Neuronal stem cell (in vitro differentiated cells): ENCODE data around the gene MPPED2.

Experiments
- DNase-seq: peaks from one replicate; pipeline ENCODE4 v3.0.0-alpha.2; 2013; ENCODE audit warnings: low spot score
- H2AFZ ChIP-seq: one replicate; pipeline ENCODE4 v1.6.1; 2013; ENCODE audit warnings: mild to moderate bottlenecking, low read length, inconsistent platforms
- H2AK5ac ChIP-seq: 2 replicates; pipeline ENCODE4 v1.6.1; 2013; ENCODE audit warnings: low read depth, mild to moderate bottlenecking, inconsistent platforms, low read length, moderate library complexity, mixed read lengths
- H2BK120ac ChIP-seq: 2 replicates; pipeline ENCODE4 v1.6.1; 2013; ENCODE audit warnings: low read depth, mild to moderate bottlenecking, inconsistent platforms, low read length, moderate library complexity, mixed read lengths
- H2BK12ac ChIP-seq: one replicate; pipeline ENCODE4 v1.6.1; 2013; ENCODE audit warnings: low read length, inconsistent platforms
- H2BK15ac ChIP-seq: 2 replicates; pipeline ENCODE4 v1.6.1; 2013; ENCODE audit warnings: mild to moderate bottlenecking, low read length, inconsistent platforms, mixed read lengths
- H2BK5ac ChIP-seq: one replicate; pipeline ENCODE4 v1.6.1; 2013; ENCODE audit warnings: inconsistent platforms, mild to moderate bottlenecking, low read length, moderate library complexity
- H3K14ac ChIP-seq: one replicate; pipeline ENCODE4 v1.6.1; 2013; ENCODE audit warnings: low read length, inconsistent platforms
- H3K18ac ChIP-seq: 2 replicates; pipeline ENCODE4 v1.6.1; 2013; ENCODE audit warnings: low read length, inconsistent platforms
- H3K23ac ChIP-seq: 2 replicates; pipeline ENCODE4 v1.6.1; 2013; ENCODE audit warnings: low read depth, mild to moderate bottlenecking, mixed read lengths, low read length, inconsistent platforms; ENCODE audit not compliant: poor library complexity
- H3K27ac ChIP-seq: replicated peaks from 3 replicates; pipeline ENCODE4 v1.5.1; 2013; ENCODE audit warnings: low read length, inconsistent platforms
- H3K27me3 ChIP-seq, 3 experiments: 2 replicates each; pipeline ENCODE4 v1.6.1; 2013; ENCODE audit warnings: low read length in 3 of 3, mild to moderate bottlenecking in 2 of 3, inconsistent platforms in 1 of 3, low read depth in 1 of 3, mixed read lengths in 1 of 3, moderate library complexity in 1 of 3; ENCODE audit not compliant: control insufficient read depth in 3 of 3, insufficient read depth in 3 of 3
- H3K36me3 ChIP-seq, 2 donors: replicated peaks in 1 of 2; 2 replicates each; pipeline ENCODE4 v1.6.1; 2013; ENCODE audit warnings: low read length in 2 of 2; ENCODE audit not compliant: control insufficient read depth in 2 of 2, insufficient read depth in 2 of 2
- H3K4ac ChIP-seq: 2 replicates; pipeline ENCODE4 v1.6.1; 2013; ENCODE audit warnings: inconsistent platforms, mild to moderate bottlenecking, low read length, moderate library complexity
- H3K4me1 ChIP-seq, 2 donors: 1 replicate in 1 of 2; 2 replicates in 1 of 2; pipeline ENCODE4 v1.6.1; 2013; ENCODE audit warnings: low read length in 2 of 2, low read depth in 1 of 2; ENCODE audit not compliant: control insufficient read depth in 2 of 2, insufficient read depth in 1 of 2
- H3K4me2 ChIP-seq: one replicate; pipeline ENCODE4 v1.6.1; 2013; ENCODE audit warnings: mild to moderate bottlenecking, low read length, inconsistent platforms; ENCODE audit not compliant: insufficient read depth, poor library complexity, severe bottlenecking
- H3K4me3 ChIP-seq, 2 donors: 2 replicates each; pipeline ENCODE4 v1.5.1; 2013; ENCODE audit warnings: low read length in 2 of 2, mild to moderate bottlenecking in 2 of 2, inconsistent platforms in 1 of 2, moderate library complexity in 1 of 2
- H3K79me1 ChIP-seq: one replicate; pipeline ENCODE4 v1.6.1; 2013; ENCODE audit warnings: low read depth, mild to moderate bottlenecking, inconsistent platforms, low read length, moderate library complexity
- H3K9ac ChIP-seq: one replicate; pipeline ENCODE4 v1.6.1; 2013; ENCODE audit warnings: mild to moderate bottlenecking, low read depth, low read length, inconsistent platforms; ENCODE audit not compliant: poor library complexity
- H3K9me3 ChIP-seq, 2 donors: replicated peaks in 1 of 2; 2 replicates each; pipeline versions ENCODE3 to v1.6.1; 2013; ENCODE audit warnings: low read length in 2 of 2, mild to moderate bottlenecking in 2 of 2, inconsistent platforms in 1 of 2, low read depth in 1 of 2, mixed read lengths in 1 of 2, moderate library complexity in 1 of 2; ENCODE audit not compliant: control insufficient read depth in 2 of 2, insufficient read depth in 1 of 2
- H4K8ac ChIP-seq: one replicate; pipeline ENCODE4 v1.6.1; 2013; ENCODE audit warnings: low read depth, mild to moderate bottlenecking, inconsistent platforms, low read length, moderate library complexity
- H4K91ac ChIP-seq: one replicate; pipeline ENCODE4 v1.6.1; 2013; ENCODE audit warnings: low read length, low read depth, mild to moderate bottlenecking, inconsistent platforms; ENCODE audit not compliant: poor library complexity
- WGBS, 2 donors: extraction: QIAGEN DNeasy Blood & Tissue Kit; methylation state at CpG; one replicate each; pipeline ENCODE4 v1.1.7; 2013; ENCODE audit warnings: missing lambda C conversion rate in 2 of 2, mixed read lengths in 1 of 2; ENCODE audit not compliant: insufficient read length in 2 of 2, insufficient replicate concordance in 1 of 2; ENCODE audit errors: extremely low coverage in 2 of 2; 5-methylcytosine and 5-hydroxymethylcytosine counted together

The MPPED2 gene

GRCh38 chr11:30414806-30415205, 171.3 kb downstream of the MPPED2 start:
- Histone ChIP-seq H3K9me3 (no peaks in the 10 kb centered on the region), H2BK120ac (no peak overlapping the region), H3K4me2 (no peak overlapping the region), H3K4me1 (peaks cover 0 to 8% of the 10 kb centered on the region in 2 donors), H2BK15ac (no peak overlapping the region), H3K9ac (no peak overlapping the region), H3K4me3 (no peak overlapping the region), H3K14ac (no peak overlapping the region), H2AK5ac (no peak overlapping the region), H3K36me3 (no peaks in the 10 kb centered on the region), H3K27me3 (peaks cover 0 to 6% (median 0%) of the 10 kb centered on the region in 3 experiments), H3K27ac (no peak overlapping the region), H3K23ac (no peak overlapping the region), H3K4ac (no peak overlapping the region), H2AFZ (no peak overlapping the region), H3K18ac (no peak overlapping the region), H2BK12ac (no peak overlapping the region), H3K79me1 (no peaks in the 10 kb centered on the region), H4K91ac (no peak overlapping the region), H2BK5ac (no peak overlapping the region), H4K8ac (no peak overlapping the region)
- DNase-seq = no peak
- no CpG with 5 or more reads among the region's 6 CpGs for WGBS, 2 donors

- Histone ChIP-seq H3K14ac (no peak overlapping the region), H3K4me1 (peaks cover 0 to 8% of the 10 kb centered on the region in 2 donors), H4K8ac (no peak overlapping the region), H3K4me3 (no peak overlapping the region), H3K27ac (no peak overlapping the region), H4K91ac (no peak overlapping the region), H2BK15ac (no peak overlapping the region), H2AK5ac (no peak overlapping the region), H3K9ac (no peak overlapping the region), H3K27me3 (peaks cover 0 to 3% (median 0%) of the 10 kb centered on the region in 3 experiments), H3K36me3 (no peaks in the 10 kb centered on the region), H3K4ac (no peak overlapping the region), H2BK5ac (no peak overlapping the region), H3K23ac (no peak overlapping the region), H3K79me1 (no peaks in the 10 kb centered on the region), H3K4me2 (no peak overlapping the region), H3K9me3 (no peaks in the 10 kb centered on the region), H2BK120ac (no peak overlapping the region), H2BK12ac (no peak overlapping the region), H2AFZ (no peak overlapping the region), H3K18ac (no peak overlapping the region)
- WGBS, 2 donors = no CpG with 5 or more reads among the region's 5 CpGs
- DNase-seq = no peak
These were observed 171.9 kb downstream of the MPPED2 start for GRCh38 chr11:30414244-30414643.

- Histone ChIP-seq H3K79me1 (no peaks in the 10 kb centered on the region), H4K91ac (no peak overlapping the region), H2AK5ac (no peak overlapping the region), H3K9ac (no peak overlapping the region), H3K27ac (no peak overlapping the region), H3K4ac (no peak overlapping the region), H2BK5ac (no peak overlapping the region), H3K18ac (no peak overlapping the region), H3K4me1 (peaks cover 0 to 14% of the 10 kb centered on the region in 2 donors), H2BK120ac (no peak overlapping the region), H3K27me3 (peaks cover 0 to 3% (median 0%) of the 10 kb centered on the region in 3 experiments), H3K14ac (no peak overlapping the region), H3K4me2 (no peak overlapping the region), H3K4me3 (no peak overlapping the region), H3K23ac (no peak overlapping the region), H4K8ac (no peak overlapping the region), H3K36me3 (no peaks in the 10 kb centered on the region), H3K9me3 (no peaks in the 10 kb centered on the region), H2BK12ac (no peak overlapping the region), H2BK15ac (no peak overlapping the region), H2AFZ (no peak overlapping the region)
- no CpG with 5 or more reads among the region's 2 CpGs for WGBS, 2 donors
- no peak for DNase-seq
These were observed 173.6 kb downstream of the MPPED2 start for GRCh38 chr11:30412509-30412908.

- H2AFZ ChIP-seq = no peak overlapping the region
These were observed 174.8 kb downstream of the MPPED2 start for GRCh38 chr11:30411383-30411782.

More at GRCh38 chr11:30411383-30411782, 174.8 kb downstream of the MPPED2 start:
- Histone ChIP-seq H3K27me3 (peaks cover 0 to 3% (median 0%) of the 10 kb centered on the region in 3 experiments), H3K9me3 (no peaks in the 10 kb centered on the region), H2BK120ac (no peak overlapping the region), H4K8ac (no peak overlapping the region), H3K9ac (no peak overlapping the region), H3K79me1 (no peaks in the 10 kb centered on the region), H3K36me3 (no peaks in the 10 kb centered on the region), H3K23ac (no peak overlapping the region), H3K4ac (no peak overlapping the region), H3K4me3 (no peak overlapping the region), H2BK5ac (no peak overlapping the region), H3K14ac (no peak overlapping the region), H2BK15ac (no peak overlapping the region), H2BK12ac (no peak overlapping the region), H3K4me2 (no peak overlapping the region), H2AK5ac (no peak overlapping the region), H4K91ac (no peak overlapping the region), H3K27ac (no peak overlapping the region), H3K4me1 (peaks cover 0 to 19% of the 10 kb centered on the region in 2 donors), H3K18ac (no peak overlapping the region)
- no peak for DNase-seq
- WGBS, 2 donors = no CpG with 5 or more reads among the region's 7 CpGs
